Thyroid gland (tissue), 4 donors: ENCODE measurements around the gene MGAT4C. TPM values are rescaled to one million over a fixed set of nuclear protein-coding genes. Genes with fewer than 3 reads are reported as not detected.

Experiments
- DNase-seq, 2 donors: peaks; one replicate each; pipeline ENCODE4 v3.0.0-alpha.2; 2019
- H3K27ac ChIP-seq, 3 donors: fragments of 200-600 bp; sonication (generic); 1 replicate in 2 of 3; 2 replicates in 1 of 3; pipeline ENCODE4 v1.5.1; 2016 to 2019; ENCODE audit warnings: mild to moderate bottlenecking in 1 of 3, moderate library complexity in 1 of 3
- H3K27me3 ChIP-seq: fragments of 200-600 bp; sonication (generic); one replicate; pipeline ENCODE4 v1.5.1; 2019
- H3K36me3 ChIP-seq, 2 donors: fragments of 200-600 bp; sonication (generic); one replicate each; pipeline ENCODE4 v1.5.1; 2016 to 2019
- H3K4me1 ChIP-seq, 2 donors: fragments of 200-600 bp; sonication (generic); one replicate each; pipeline ENCODE4 v1.5.1; 2017 to 2019
- H3K4me3 ChIP-seq, 3 donors: fragments of 200-600 bp; sonication (generic); replicated peaks in 1 of 3; 1 replicate in 2 of 3; 2 replicates in 1 of 3; pipeline ENCODE4 v1.5.1; 2016; ENCODE audit warnings: mild to moderate bottlenecking in 1 of 3
- H3K9me3 ChIP-seq: fragments of 200-600 bp; sonication (generic); one replicate; pipeline ENCODE4 v1.5.1; 2017
- POLR2A ChIP-seq, 2 donors: fragments of 450-650 bp; IDR thresholded peaks; one replicate each; pipeline ENCODE4 v1.6.1; 2017; ENCODE audit warnings: antibody characterized with exemption in 2 of 2, mild to moderate bottlenecking in 2 of 2, moderate library complexity in 1 of 2
- WGBS, 2 donors: methylation state at CpG; one replicate each; pipeline ENCODE4 v1.1.5; 2017; 5-methylcytosine and 5-hydroxymethylcytosine counted together
- intact Hi-C: fragments of 100-400 bp; cut with DNase I; formaldehyde crosslinking; loops from one replicate; pipeline ENCODE4 v1.15.1; 2023
- total RNA-seq, 4 donors: library from RNA; depleted of rRNA; stranded (reverse); fragments of >200 nt; gene quantifications; one replicate each; pipeline ENCODE4 v1.2.3, GENCODE V29; 2016
- TF ChIP-seq, protein P1 (sequence below), 6 experiments: fragments of 200-600 bp in 3 of 6; fragments of 450-650 bp in 3 of 6; sonication (generic) in 3 of 6; IDR thresholded peaks; one replicate each; pipeline ENCODE4 v1.5.1; 2016 to 2019; ENCODE audit warnings: antibody characterized with exemption in 6 of 6, mild to moderate bottlenecking in 2 of 6, inconsistent platforms in 1 of 6, moderate library complexity in 1 of 6

The MGAT4C gene
- total RNA-seq, 4 donors from 2014 or later: 45.1 to 113 (median 63.2) TPM

DNA sequence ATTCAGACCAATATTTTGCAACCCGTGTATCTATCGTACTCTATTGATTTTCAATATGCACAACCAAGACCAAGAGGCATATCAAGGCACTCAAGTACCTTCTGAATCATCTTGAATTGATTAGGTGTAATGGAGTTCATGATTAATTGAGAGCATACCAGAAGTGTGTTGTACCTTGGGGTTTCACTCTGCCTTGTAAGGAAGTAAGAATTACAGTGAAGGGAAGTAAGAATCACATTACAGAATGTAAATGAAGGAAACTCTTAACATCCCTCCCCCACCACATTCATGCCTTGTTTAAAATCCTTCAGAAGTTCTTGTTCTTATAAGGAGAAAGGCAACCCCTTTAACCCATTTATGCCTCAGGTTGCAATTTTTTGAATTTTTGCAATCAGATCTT is 5.4 kb upstream of the MGAT4C start:
- TF ChIP-seq, protein P1, sequence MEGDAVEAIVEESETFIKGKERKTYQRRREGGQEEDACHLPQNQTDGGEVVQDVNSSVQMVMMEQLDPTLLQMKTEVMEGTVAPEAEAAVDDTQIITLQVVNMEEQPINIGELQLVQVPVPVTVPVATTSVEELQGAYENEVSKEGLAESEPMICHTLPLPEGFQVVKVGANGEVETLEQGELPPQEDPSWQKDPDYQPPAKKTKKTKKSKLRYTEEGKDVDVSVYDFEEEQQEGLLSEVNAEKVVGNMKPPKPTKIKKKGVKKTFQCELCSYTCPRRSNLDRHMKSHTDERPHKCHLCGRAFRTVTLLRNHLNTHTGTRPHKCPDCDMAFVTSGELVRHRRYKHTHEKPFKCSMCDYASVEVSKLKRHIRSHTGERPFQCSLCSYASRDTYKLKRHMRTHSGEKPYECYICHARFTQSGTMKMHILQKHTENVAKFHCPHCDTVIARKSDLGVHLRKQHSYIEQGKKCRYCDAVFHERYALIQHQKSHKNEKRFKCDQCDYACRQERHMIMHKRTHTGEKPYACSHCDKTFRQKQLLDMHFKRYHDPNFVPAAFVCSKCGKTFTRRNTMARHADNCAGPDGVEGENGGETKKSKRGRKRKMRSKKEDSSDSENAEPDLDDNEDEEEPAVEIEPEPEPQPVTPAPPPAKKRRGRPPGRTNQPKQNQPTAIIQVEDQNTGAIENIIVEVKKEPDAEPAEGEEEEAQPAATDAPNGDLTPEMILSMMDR (IDR thresholded peaks at IDR 0.05): no peak
- no peak for TF ChIP-seq POLR2A (IDR thresholded peaks at IDR 0.05)
- no peak overlapping the region for H3K4me3 ChIP-seq
- intact Hi-C loops: no loop called here
- H3K27ac ChIP-seq: peak overlapping the region in 1 of 3 donors; percentile 84
- no peaks in the 10 kb centered on the region for H3K36me3 ChIP-seq
- no peaks in the 10 kb centered on the region for H3K9me3 ChIP-seq
- peaks cover 0 to 5% of the 10 kb centered on the region in 2 donors for H3K4me1 ChIP-seq
- no peak for DNase-seq
- H3K27me3 ChIP-seq: no peaks in the 10 kb centered on the region
- 81 to 87% methylated on average over 2 of the region's 2 CpGs for WGBS, 2 donors

DNA sequence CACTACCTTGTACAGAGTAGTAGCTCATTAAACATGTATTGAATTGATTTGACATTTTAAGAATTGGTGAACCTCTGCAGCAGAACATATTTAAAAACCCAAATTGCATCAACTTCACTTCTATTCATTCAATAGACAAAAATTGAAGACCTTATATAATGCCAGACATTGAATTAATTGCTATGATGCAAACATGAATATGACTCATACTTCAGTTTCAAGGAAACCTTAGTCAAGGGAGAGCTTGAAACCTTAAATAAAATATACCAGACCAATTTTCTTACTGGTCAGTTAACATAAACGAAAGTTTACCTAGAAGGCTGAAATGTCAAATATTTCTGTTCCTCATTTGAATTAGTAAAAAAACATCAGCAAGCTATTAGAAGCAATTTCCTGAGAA is 5.0 kb upstream of the MGAT4C start:
- intact Hi-C loops: no loop called here
- Histone ChIP-seq H3K4me1 (peaks cover 0 to 5% of the 10 kb centered on the region in 2 donors), H3K27me3 (no peaks in the 10 kb centered on the region), H3K36me3 (no peaks in the 10 kb centered on the region), H3K9me3 (no peaks in the 10 kb centered on the region), H3K27ac (peak overlapping the region in 2 of 3 donors; percentile 37 to 84), H3K4me3 (no peak overlapping the region)
- TF ChIP-seq POLR2A (IDR thresholded peaks at IDR 0.05): no peak
- TF ChIP-seq, protein P1 (IDR thresholded peaks at IDR 0.05): no peak
- WGBS, 2 donors: 72 to 89% methylated on average over 1 of the region's 1 CpG
- DNase-seq: no peak

DNA sequence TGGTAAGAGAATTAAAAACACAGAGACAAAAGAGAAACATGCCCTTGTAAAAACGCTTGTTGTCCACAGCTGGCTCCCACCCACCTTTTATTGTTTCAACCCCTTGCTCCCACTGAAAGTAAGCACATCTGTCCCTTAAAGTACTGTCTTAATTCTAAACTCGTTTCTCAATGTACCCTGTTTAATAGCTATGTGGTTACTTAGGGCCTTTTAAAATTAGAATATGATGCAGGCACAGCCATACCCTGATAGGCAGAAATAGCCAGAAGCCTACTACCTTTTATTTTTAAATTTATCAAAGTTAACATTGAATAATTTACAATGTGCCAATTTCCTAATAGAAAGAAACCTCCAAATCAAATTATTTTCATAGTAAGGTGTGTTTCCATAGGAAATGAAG is 4.0 kb upstream of the MGAT4C start:
- H3K27ac ChIP-seq: peak overlapping the region in 2 of 3 donors; percentile 37 to 84
- no peak overlapping the region for H3K4me3 ChIP-seq
- H3K4me1 ChIP-seq: peaks cover 0 to 5% of the 10 kb centered on the region in 2 donors
- DNase-seq: no peak
- TF ChIP-seq, protein P1 (IDR thresholded peaks at IDR 0.05): no peak
- TF ChIP-seq POLR2A (IDR thresholded peaks at IDR 0.05): no peak
- H3K36me3 ChIP-seq: no peaks in the 10 kb centered on the region
- no peaks in the 10 kb centered on the region for H3K9me3 ChIP-seq
- intact Hi-C loops: no loop called here
- H3K27me3 ChIP-seq: no peaks in the 10 kb centered on the region
- WGBS, 2 donors: 54 to 65% methylated on average over 2 of the region's 2 CpGs

- Histone ChIP-seq H3K9me3 (no peaks in the 10 kb centered on the region), H3K4me1 (peaks cover under 1 to 9% of the 10 kb centered on the region in 2 donors), H3K27me3 (no peaks in the 10 kb centered on the region), H3K4me3 (no peak overlapping the region), H3K36me3 (no peaks in the 10 kb centered on the region), H3K27ac (peak overlapping the region; percentile 72 to 84 (median 79))
- peak; percentile 20 to 37 for DNase-seq
- TF ChIP-seq POLR2A (IDR thresholded peaks at IDR 0.05): peak in 1 of 2 donors; percentile 14
- TF ChIP-seq, protein P1 (IDR thresholded peaks at IDR 0.05): no peak
- WGBS, 2 donors: 58 to 65% methylated on average over 2 of the region's 2 CpGs
- intact Hi-C loops: no loop called here
Observed at GRCh38 chr12:86257134-86257533, 943 bp upstream of the MGAT4C start.

DNA sequence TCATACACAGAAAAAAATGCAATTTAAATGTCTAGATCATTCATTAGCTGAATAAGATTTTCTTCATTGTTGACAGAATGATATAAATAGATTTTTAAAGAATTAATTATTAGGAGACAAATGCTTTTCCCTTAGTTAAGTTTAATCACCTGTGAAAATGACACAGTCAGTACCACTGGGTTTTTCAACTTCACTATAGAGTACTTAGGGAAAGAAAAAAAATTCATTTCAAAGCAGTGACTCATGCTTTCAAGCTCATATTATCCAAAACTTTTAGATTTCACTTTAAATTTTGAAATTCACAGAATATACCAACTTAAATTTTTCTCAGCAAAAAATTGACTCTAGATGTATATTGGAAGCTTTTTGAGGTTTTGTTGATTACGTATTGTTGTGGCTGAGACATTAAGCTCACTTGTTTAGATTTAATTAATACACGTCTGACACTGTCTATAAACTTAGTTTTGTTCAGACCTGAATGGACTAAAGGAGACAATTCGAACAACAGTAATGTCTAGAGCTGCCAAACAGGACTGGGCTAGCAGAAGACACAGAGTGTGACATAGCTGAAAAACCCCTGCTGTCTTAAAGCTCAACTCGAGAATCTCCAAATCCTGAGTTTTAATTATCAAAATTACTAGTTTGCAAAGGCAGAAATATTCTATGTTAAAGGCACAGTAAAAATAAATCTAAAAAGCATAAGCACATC is 1.6 kb downstream of the MGAT4C start:
- WGBS, 2 donors: 39 to 44% methylated on average over 4 of the region's 4 CpGs
- H3K4me3 ChIP-seq: peak overlapping the region in 2 of 3 donors; percentile 14 to 63
- H3K4me1 ChIP-seq: peaks cover 11 to 14% of the 10 kb centered on the region in 2 donors
- H3K36me3 ChIP-seq: no peaks in the 10 kb centered on the region
- peak overlapping the region; percentile 72 to 84 (median 79) for H3K27ac ChIP-seq
- TF ChIP-seq, protein P1 (IDR thresholded peaks at IDR 0.05): no peak
- TF ChIP-seq POLR2A (IDR thresholded peaks at IDR 0.05): no peak
- no peak for DNase-seq
- intact Hi-C loops: no loop called here
- H3K27me3 ChIP-seq: no peaks in the 10 kb centered on the region
- no peaks in the 10 kb centered on the region for H3K9me3 ChIP-seq
